Measurements from ENCODE around the gene TIMM8A. TPM values are rescaled to one million over a fixed set of nuclear protein-coding genes. Genes with fewer than 3 reads are reported as not detected.

Gene TIMM8A
- polyA plus RNA-seq, 2 of the 4 experiments (the other 2 are of a cell fraction) = 24.5 to 36.8 TPM

DNA sequence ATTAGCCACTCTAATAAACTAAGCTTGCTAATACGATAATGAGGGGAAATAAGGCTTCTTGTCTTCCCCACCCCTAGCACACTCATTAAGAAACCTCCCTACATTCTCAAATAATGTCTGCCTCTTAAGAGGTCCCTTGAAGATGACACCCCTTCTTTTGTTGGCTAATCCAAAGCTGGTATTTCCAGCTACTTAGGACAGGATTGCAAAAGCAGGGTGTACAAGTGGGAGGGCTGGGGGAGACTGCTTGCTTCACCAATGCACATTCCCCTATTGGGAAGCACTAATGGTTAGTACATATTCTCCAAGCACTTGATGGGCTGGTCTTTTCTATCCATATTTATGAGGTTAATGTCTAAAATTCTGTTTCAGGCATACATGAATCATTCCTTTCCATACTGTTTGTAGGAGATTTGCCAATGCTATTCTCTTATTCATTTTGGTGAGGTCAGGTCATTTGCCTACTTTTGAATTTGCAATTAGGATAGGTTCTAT lies 16.8 kb upstream of the TIMM8A start:
- POLR2A ChIA-PET = no interaction called here
- CTCF ChIA-PET = no interaction called here
- Histone ChIP-seq H3K4me3 (no peak overlapping the region), H3K4me1 (no peaks in the 10 kb centered on the region), H3K9me3 (no peaks in the 10 kb centered on the region), H3K27ac (no peak overlapping the region), H3K4me2 (no peak overlapping the region)
- FAIRE-seq = peak; percentile 54
- ATAC-seq = no peak
- TF ChIP-seq, protein P1, sequence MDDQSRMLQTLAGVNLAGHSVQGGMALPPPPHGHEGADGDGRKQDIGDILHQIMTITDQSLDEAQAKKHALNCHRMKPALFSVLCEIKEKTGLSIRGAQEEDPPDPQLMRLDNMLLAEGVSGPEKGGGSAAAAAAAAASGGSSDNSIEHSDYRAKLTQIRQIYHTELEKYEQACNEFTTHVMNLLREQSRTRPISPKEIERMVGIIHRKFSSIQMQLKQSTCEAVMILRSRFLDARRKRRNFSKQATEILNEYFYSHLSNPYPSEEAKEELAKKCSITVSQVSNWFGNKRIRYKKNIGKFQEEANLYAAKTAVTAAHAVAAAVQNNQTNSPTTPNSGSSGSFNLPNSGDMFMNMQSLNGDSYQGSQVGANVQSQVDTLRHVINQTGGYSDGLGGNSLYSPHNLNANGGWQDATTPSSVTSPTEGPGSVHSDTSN (IDR thresholded peaks at IDR 0.05) = no peak
- TF ChIP-seq HOXB13 (CRISPR knock-in tag; IDR thresholded peaks at IDR 0.05; ENCODE audit: low read depth) (no peak), MYC (IDR thresholded peaks at IDR 0.05; ENCODE audit: borderline replicate concordance, low read length) (no peak), FOXS1 (CRISPR knock-in tag; IDR thresholded peaks at IDR 0.05) (no peak), MAFK (IDR thresholded peaks at IDR 0.05; ENCODE audit: partially characterized antibody) (no peak), NFE2L2 (conservative IDR thresholded peaks at IDR 0.05; ENCODE audit: low read length) (no peak), BHLHE40 (IDR thresholded peaks at IDR 0.05; ENCODE audit: low read depth, low read length) (no peak), CBX8 (IDR thresholded peaks at IDR 0.05) (no peak), FOSB (CRISPR knock-in tag; IDR thresholded peaks at IDR 0.05) (no peak), ESRRA (IDR thresholded peaks at IDR 0.05; ENCODE audit: borderline replicate concordance, low read length) (no peak), KDM5A (IDR thresholded peaks at IDR 0.05) (no peak), RAD21 (conservative IDR thresholded peaks at IDR 0.05 in 1 of 2, IDR thresholded peaks at IDR 0.05 in 1 of 2) (no peak), KDM1A (IDR thresholded peaks at IDR 0.05; ENCODE audit: low read depth) (no peak), HMGXB4 (CRISPR knock-in tag; IDR thresholded peaks at IDR 0.05; ENCODE audit: borderline replicate concordance) (no peak), RNF2 (IDR thresholded peaks at IDR 0.05; ENCODE audit: borderline replicate concordance, low read depth) (no peak), CBX2 (IDR thresholded peaks at IDR 0.05; ENCODE audit: borderline replicate concordance, low read depth) (no peak), NR3C1 (IDR thresholded peaks at IDR 0.05) (no peak), RCOR1 (IDR thresholded peaks at IDR 0.05; ENCODE audit: low read depth, low read length) (no peak)
- TF ChIP-seq, protein P2, sequence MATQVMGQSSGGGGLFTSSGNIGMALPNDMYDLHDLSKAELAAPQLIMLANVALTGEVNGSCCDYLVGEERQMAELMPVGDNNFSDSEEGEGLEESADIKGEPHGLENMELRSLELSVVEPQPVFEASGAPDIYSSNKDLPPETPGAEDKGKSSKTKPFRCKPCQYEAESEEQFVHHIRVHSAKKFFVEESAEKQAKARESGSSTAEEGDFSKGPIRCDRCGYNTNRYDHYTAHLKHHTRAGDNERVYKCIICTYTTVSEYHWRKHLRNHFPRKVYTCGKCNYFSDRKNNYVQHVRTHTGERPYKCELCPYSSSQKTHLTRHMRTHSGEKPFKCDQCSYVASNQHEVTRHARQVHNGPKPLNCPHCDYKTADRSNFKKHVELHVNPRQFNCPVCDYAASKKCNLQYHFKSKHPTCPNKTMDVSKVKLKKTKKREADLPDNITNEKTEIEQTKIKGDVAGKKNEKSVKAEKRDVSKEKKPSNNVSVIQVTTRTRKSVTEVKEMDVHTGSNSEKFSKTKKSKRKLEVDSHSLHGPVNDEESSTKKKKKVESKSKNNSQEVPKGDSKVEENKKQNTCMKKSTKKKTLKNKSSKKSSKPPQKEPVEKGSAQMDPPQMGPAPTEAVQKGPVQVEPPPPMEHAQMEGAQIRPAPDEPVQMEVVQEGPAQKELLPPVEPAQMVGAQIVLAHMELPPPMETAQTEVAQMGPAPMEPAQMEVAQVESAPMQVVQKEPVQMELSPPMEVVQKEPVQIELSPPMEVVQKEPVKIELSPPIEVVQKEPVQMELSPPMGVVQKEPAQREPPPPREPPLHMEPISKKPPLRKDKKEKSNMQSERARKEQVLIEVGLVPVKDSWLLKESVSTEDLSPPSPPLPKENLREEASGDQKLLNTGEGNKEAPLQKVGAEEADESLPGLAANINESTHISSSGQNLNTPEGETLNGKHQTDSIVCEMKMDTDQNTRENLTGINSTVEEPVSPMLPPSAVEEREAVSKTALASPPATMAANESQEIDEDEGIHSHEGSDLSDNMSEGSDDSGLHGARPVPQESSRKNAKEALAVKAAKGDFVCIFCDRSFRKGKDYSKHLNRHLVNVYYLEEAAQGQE (IDR thresholded peaks at IDR 0.05) = no peak
- no peak for DNase-seq (ENCODE audit: low read depth in 1 of 2, low spot score in 1 of 2)
- 67% methylated on average over 1 of the region's 1 CpG for WGBS (ENCODE audit: missing lambda C conversion rate)

DNA sequence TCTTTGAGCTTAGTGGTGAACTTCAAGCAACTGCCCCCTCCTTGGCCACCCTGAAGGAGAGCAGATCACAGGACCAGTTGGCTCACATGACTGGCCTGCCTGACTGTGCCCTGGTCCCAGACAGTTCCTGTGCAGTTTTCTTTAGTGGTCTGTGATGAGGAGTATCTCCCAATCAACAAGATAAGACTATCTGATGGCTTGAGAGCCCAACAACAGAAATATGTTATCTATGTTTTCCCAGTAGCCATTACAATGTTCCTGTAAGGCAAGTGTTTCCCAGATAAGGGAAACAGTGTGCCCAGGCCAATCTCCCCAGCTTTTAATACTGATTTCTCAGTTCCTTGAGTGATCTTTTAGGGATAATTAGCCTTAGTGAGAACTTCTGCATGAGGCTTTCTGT lies 14.2 kb upstream of the TIMM8A start:
- no peak for DNase-seq (ENCODE audit: low read depth in 1 of 2, low spot score in 1 of 2)
- H3K4me2 ChIP-seq = no peak overlapping the region
- ChIA-PET POLR2A (no interaction called here), CTCF (no interaction called here)
- no peak overlapping the region for H3K27ac ChIP-seq
- no peaks in the 10 kb centered on the region for H3K9me3 ChIP-seq
- H3K4me3 ChIP-seq = no peak overlapping the region
- no peaks in the 10 kb centered on the region for H3K4me1 ChIP-seq
- ATAC-seq = no peak
- peak; percentile 80 for FAIRE-seq
- TF ChIP-seq JUNB (IDR thresholded peaks at IDR 0.05) (no peak), GATA3 (IDR thresholded peaks at IDR 0.05; ENCODE audit: borderline replicate concordance) (no peak), CBX2 (IDR thresholded peaks at IDR 0.05; ENCODE audit: borderline replicate concordance, low read depth) (no peak), TP53 (CRISPR knock-in tag; IDR thresholded peaks at IDR 0.05) (no peak), SREBF2 (IDR thresholded peaks at IDR 0.05) (no peak), MAX (IDR thresholded peaks at IDR 0.05) (no peak), CHD4 (IDR thresholded peaks at IDR 0.05; ENCODE audit: borderline replicate concordance) (no peak), PHF8 (IDR thresholded peaks at IDR 0.05; ENCODE audit: borderline replicate concordance, low read depth) (no peak)
- TF ChIP-seq, protein P3, sequence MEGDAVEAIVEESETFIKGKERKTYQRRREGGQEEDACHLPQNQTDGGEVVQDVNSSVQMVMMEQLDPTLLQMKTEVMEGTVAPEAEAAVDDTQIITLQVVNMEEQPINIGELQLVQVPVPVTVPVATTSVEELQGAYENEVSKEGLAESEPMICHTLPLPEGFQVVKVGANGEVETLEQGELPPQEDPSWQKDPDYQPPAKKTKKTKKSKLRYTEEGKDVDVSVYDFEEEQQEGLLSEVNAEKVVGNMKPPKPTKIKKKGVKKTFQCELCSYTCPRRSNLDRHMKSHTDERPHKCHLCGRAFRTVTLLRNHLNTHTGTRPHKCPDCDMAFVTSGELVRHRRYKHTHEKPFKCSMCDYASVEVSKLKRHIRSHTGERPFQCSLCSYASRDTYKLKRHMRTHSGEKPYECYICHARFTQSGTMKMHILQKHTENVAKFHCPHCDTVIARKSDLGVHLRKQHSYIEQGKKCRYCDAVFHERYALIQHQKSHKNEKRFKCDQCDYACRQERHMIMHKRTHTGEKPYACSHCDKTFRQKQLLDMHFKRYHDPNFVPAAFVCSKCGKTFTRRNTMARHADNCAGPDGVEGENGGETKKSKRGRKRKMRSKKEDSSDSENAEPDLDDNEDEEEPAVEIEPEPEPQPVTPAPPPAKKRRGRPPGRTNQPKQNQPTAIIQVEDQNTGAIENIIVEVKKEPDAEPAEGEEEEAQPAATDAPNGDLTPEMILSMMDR (IDR thresholded peaks at IDR 0.05) = no peak
- TF ChIP-seq, protein P2 (IDR thresholded peaks at IDR 0.05) = no peak
